Ascending aorta (tissue), 2 donors: ENCODE results near the gene CDH23. TPM values are rescaled to one million over a fixed set of nuclear protein-coding genes. Genes with fewer than 3 reads are reported as not detected.

Source experiments
- DNase-seq, 2 donors: peaks; one replicate each; pipeline ENCODE4 v3.0.0-alpha.2; 2019; ENCODE audit warnings: low spot score in 2 of 2
- H3K27ac ChIP-seq, 2 donors: fragments of 200-600 bp; sonication (generic); one replicate each; pipeline ENCODE4 v1.5.1; 2016 to 2017; ENCODE audit warnings: mild to moderate bottlenecking in 1 of 2
- H3K27me3 ChIP-seq: fragments of 200-600 bp; sonication (generic); one replicate; pipeline ENCODE4 v1.5.1; 2017
- H3K36me3 ChIP-seq, 2 donors: fragments of 200-600 bp; sonication (generic); one replicate each; pipeline ENCODE4 v1.5.1; 2016
- H3K4me1 ChIP-seq, 2 donors: fragments of 200-600 bp; sonication (generic); one replicate each; pipeline ENCODE4 v1.5.1; 2016 to 2017; ENCODE audit warnings: mild to moderate bottlenecking in 1 of 2
- H3K4me3 ChIP-seq, 2 donors: fragments of 200-600 bp; sonication (generic); one replicate each; pipeline ENCODE4 v1.5.1; 2016 to 2017; ENCODE audit warnings: mild to moderate bottlenecking in 1 of 2
- H3K9me3 ChIP-seq, 2 donors: fragments of 200-600 bp; sonication (generic); one replicate each; pipeline ENCODE4 v1.5.1; 2016
- intact Hi-C: fragments of 100-400 bp; cut with DNase I; formaldehyde crosslinking; loops from one replicate; pipeline ENCODE4 v1.15.1; 2023
- total RNA-seq: library from RNA; depleted of rRNA; stranded (reverse); fragments of >200 nt; gene quantifications from one replicate; pipeline ENCODE4 v1.1.0, GENCODE V29; 2016
- TF ChIP-seq, protein P1 (sequence below), 3 experiments: fragments of 200-600 bp in 2 of 3; fragments of 450-650 bp in 1 of 3; sonication (generic) in 2 of 3; IDR thresholded peaks; one replicate each; pipeline ENCODE4 v1.5.1; 2016 to 2019; ENCODE audit warnings: antibody characterized with exemption in 3 of 3, mild to moderate bottlenecking in 1 of 3, moderate library complexity in 1 of 3

CDH23 gene
- total RNA-seq, 1 donor from 2014 or later: 40.9 TPM

DNA sequence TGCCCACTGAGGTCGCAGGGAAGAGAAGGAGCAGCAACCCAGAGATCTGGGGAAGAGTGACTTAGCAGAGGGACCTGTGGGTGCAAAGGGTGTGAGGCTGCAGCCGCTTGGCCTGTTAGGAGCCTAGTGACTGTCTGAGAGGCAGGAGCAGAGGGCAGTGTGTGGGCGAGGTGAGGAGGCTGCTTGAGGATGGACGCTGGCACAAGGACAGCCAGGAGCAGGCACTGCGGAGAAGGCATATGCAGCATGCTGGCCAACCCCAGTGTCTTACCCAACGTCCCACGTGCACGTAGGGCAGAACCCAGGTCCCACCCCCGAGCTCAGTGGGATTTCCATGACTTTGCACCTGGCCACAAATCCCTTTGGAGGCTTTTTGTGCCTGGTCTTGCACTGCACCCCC is 268.7 kb downstream of the CDH23 start:
- H3K9me3 ChIP-seq: no peaks in the 10 kb centered on the region
- TF ChIP-seq, protein P1, sequence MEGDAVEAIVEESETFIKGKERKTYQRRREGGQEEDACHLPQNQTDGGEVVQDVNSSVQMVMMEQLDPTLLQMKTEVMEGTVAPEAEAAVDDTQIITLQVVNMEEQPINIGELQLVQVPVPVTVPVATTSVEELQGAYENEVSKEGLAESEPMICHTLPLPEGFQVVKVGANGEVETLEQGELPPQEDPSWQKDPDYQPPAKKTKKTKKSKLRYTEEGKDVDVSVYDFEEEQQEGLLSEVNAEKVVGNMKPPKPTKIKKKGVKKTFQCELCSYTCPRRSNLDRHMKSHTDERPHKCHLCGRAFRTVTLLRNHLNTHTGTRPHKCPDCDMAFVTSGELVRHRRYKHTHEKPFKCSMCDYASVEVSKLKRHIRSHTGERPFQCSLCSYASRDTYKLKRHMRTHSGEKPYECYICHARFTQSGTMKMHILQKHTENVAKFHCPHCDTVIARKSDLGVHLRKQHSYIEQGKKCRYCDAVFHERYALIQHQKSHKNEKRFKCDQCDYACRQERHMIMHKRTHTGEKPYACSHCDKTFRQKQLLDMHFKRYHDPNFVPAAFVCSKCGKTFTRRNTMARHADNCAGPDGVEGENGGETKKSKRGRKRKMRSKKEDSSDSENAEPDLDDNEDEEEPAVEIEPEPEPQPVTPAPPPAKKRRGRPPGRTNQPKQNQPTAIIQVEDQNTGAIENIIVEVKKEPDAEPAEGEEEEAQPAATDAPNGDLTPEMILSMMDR (IDR thresholded peaks at IDR 0.05): no peak
- no peak for DNase-seq
- H3K27ac ChIP-seq: no peak overlapping the region
- no peaks in the 10 kb centered on the region for H3K27me3 ChIP-seq
- H3K4me1 ChIP-seq: no peaks in the 10 kb centered on the region
- H3K4me3 ChIP-seq: no peak overlapping the region
- H3K36me3 ChIP-seq: no peaks in the 10 kb centered on the region
- intact Hi-C loops: no loop called here

DNA sequence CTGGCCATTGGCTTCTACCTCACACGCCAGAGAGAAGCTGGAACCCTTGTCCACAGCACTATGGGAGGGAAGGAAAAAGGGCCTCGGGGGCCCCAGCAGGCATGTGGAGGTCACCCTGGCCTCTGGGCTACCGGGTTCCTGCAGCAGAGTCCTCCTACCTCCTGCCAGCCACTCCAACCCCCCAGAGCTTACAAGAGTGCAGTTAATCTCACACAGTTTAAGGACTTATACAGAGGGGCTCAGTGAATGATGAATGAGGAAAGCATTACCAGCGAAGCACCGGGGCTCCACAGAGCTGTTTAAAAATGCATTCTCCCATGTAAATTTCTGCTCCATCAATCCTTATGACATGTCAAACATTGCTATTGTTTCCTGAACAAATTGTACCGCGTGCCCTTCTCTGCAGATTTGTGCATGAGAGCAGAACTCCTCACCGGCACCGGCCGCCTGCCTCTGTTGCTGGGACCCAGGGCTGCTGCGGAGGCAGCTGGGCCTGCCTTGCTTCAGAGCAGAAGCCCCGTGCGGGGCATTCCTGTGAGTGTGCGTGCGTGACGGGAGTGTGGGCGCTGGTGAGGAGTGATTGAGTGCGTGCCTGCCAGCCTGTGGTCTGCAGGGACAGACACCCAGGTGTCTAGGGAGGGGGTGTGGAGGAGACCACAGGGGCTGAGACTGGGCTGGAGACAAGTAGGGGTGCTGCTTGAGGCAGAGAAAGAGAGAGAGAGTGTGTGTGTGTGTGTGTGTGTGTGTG is 270.1 kb downstream of the CDH23 start:
- Histone ChIP-seq H3K4me1 (no peaks in the 10 kb centered on the region), H3K9me3 (no peaks in the 10 kb centered on the region), H3K4me3 (no peak overlapping the region), H3K36me3 (no peaks in the 10 kb centered on the region), H3K27ac (no peak overlapping the region), H3K27me3 (no peaks in the 10 kb centered on the region)
- no peak for DNase-seq
- TF ChIP-seq, protein P1 (IDR thresholded peaks at IDR 0.05): no peak
- intact Hi-C loops: no loop called here

DNA sequence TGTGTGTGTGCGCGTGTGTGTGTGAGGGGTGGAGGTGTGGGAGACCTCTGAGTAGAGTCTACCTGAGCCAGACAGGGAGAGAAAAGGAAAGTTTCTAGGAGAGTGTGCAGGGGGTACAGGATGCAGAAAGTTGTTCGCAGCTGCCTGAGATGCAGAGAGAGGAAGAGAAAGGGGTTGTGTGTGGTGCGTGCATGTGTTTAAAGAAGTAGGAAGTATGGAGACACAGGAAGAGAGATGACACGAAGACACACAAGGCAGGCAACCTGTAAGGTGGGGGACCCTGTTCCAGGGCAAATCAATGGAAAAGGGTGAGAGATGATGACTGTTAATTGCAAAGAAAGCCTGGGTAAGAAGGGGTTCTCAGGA is 270.6 kb downstream of the CDH23 start:
- Histone ChIP-seq H3K36me3 (no peaks in the 10 kb centered on the region), H3K4me1 (no peaks in the 10 kb centered on the region), H3K4me3 (no peak overlapping the region), H3K27ac (no peak overlapping the region), H3K9me3 (no peaks in the 10 kb centered on the region), H3K27me3 (no peaks in the 10 kb centered on the region)
- TF ChIP-seq, protein P1 (IDR thresholded peaks at IDR 0.05): no peak
- intact Hi-C loops: no loop called here
- no peak for DNase-seq

DNA sequence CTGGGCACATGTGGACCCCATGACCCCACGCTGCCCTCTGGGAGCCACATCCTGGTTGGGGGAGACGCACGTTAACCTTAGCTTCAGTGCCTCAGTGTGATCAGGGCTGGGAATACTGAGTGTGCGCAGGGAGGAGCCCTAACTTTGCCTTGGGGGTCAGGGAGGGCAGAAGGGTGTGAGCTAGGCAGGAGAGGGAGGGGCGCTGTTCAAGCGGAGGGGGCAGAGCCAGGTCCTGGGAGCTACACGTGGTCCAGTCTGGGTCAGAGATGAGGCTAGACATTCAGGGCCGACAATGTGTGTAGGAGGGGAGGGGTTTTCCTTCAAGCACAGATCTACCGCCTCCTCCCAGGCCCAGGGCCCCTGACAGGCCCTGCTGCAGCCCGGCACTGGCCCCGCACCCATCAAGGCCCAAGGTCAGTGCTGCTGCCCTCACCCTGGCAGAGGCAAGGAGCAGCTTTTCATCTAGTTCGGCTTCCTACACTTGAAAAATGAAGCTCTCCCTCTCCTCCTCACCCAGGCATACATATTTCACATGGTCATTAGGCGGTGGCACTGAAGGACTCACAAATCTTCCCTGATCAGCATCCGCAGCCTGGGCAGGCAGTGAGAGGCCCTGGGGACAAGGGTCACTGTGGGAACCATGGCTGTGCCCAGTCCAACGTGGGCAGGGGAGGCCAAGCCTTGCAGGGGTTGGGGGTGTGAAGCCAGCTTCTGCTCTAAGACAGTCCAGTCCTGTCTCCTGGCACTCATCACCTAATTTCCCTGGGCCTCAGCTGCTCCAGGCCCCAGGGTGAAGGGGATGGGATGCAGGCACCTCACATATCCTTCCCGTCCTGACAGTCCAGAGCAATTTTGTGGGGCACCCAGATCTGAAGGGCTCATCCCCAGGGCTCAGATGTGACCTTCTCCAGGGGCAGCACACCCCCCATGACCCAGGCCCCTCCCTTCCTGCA is 275.6 kb downstream of the CDH23 start:
- no peak for DNase-seq

DNA sequence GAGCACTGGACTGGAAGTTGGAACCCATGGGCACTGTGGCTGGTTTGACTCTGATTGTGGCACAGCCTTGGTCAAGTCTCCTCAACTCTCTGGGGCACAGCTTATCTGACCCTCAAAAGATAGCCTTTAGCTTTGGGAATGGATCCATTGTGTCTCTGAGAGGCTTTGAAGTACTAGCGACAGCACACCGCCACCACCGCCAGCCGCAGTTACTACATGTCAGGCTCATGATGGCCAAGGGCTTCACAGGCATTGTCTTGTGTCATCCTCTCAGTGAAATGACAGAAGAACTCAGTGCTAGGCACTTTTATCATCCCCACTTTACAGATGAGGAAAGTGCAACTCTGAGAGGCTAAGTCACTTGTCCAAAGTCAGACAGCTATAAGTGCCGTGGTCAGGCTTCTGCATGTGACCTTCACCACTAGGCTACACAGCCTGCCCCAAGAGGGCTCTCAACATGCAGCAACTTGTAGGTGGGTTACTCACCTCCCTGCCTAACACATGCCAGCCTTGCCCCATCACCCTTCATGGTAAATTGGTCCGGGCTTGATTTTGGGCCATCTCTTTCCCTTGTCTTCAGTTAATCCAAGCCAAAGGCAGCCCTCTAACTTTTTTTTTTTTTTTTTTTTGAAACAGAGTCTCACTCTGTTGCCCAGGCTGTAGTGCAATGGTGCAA is 278.7 kb downstream of the CDH23 start:
- TF ChIP-seq, protein P1 (IDR thresholded peaks at IDR 0.05): no peak
- no peak for DNase-seq
- Histone ChIP-seq H3K27ac (no peak overlapping the region), H3K4me3 (no peak overlapping the region), H3K27me3 (no peaks in the 10 kb centered on the region), H3K4me1 (no peaks in the 10 kb centered on the region), H3K9me3 (no peaks in the 10 kb centered on the region), H3K36me3 (no peaks in the 10 kb centered on the region)
- intact Hi-C loops: no loop called here

More for the DNA sequence above, 275.6 kb downstream of the CDH23 start:
- no peaks in the 10 kb centered on the region for H3K27me3 ChIP-seq
- H3K4me3 ChIP-seq: no peak overlapping the region
- intact Hi-C loops: no loop called here
- no peaks in the 10 kb centered on the region for H3K36me3 ChIP-seq
- no peaks in the 10 kb centered on the region for H3K4me1 ChIP-seq
- TF ChIP-seq, protein P1 (IDR thresholded peaks at IDR 0.05): no peak
- H3K9me3 ChIP-seq: no peaks in the 10 kb centered on the region
- H3K27ac ChIP-seq: no peak overlapping the region
